Hair follicular keratinocyte (primary cell): ENCODE data around the gene RAB36. TPM values are rescaled to one million over a fixed set of nuclear protein-coding genes. Genes with fewer than 3 reads are reported as not detected.

Experiments used
- total RNA-seq: library from RNA; depleted of rRNA; stranded (reverse); fragments of >200 nt; gene quantifications from 2 replicates; pipeline ENCODE4 v1.2.3, GENCODE V29; 2015

The RAB36 gene
- 0.47 and 1.4 TPM in 2 replicates for total RNA-seq

DNA sequence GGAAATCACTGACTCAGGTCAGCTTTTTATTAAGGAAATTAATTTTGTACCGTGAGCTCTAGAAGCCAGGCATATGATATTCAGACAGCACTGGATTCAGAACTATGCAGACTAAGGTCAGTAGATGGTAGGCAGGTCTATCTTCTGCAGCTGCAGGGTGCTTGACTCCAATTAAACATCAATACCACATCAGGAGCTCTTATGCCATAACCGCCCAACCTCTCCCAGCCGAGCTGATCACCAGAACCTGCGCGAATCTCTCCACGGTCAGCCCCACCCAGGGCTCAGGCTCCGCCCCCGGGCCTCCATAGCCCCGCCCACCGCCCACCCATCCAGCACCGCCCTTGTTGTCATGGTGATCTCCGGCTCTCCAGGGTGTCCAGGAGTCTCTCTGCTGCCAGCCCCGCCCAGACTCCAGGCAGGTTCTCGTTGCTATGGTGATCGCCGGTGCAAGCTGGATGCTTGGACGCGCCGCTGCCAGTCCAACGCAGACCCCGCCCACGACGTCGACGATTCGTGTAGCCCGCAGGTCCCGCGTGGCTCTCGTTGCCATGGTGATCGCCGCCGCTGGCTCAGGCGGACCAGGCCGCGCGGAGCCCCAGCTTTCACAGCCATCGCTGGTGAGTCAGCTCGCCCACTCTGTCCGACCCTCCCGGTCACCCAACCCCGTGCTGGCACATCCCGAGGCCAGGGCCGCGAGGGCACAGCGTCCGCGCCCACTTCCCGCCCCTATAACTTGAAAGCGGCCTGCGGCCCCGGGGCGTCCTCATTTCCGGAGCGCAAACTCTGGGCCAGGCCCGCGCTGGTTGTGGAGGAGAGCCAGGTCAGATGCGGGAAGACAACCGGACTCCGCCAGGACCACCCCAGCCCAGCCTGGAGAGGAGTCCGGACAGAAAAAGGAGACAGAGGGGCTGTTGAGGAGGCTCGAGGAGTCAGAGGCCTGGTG, at the start of gene RAB36:
RAB36 (plus strand) TSS at position 546 of the 946 bp plus-strand sequence. CDS start 1,140 bp downstream, outside the sequence.

GRCh38 chr22:23180301-23180892, 35.1 kb downstream of the RAB36 start, which contains the start of gene BCR:
Gene BCR (plus strand): TSS chr22:23180509. CDS start chr22:23180961, 452 bp downstream.

Other genes with a start within 250 kb of the RAB36 start
- gene GNAZ, start 75.0 kb upstream of the RAB36 start, total RNA-seq, result 0.08 TPM in 1 of 2 replicates, not detected in the other
- not detected in 2 replicates for gene RSPH14, start 3.5 kb upstream of the RAB36 start, total RNA-seq
- gene BCR, start 35.0 kb downstream of the RAB36 start, total RNA-seq, result 56.0 and 59.9 TPM in 2 replicates